HepG2 (cell line): ENCODE results near the gene DGKG. TPM values are rescaled to one million over a fixed set of nuclear protein-coding genes. Genes with fewer than 3 reads are reported as not detected.

ENCODE experiments used
- ARNTL ChIP-seq: sonication (generic); formaldehyde crosslinking; IDR thresholded peaks from 2 replicates; pipeline ENCODE4 v1.4.0; 2020; ENCODE audit warnings: mild to moderate bottlenecking, missing genetic modification reagents
- ATF7-NPFF ChIP-seq: sonication (generic); formaldehyde crosslinking; IDR thresholded peaks from 2 replicates; pipeline ENCODE4 v1.8.1; 2023; ENCODE audit warnings: mild to moderate bottlenecking, low read depth, missing genetic modification reagents, moderate library complexity
- DR1 ChIP-seq: sonication (generic); formaldehyde crosslinking; IDR thresholded peaks from 2 replicates; pipeline ENCODE4 v1.8.0; 2021; ENCODE audit warnings: mild to moderate bottlenecking, missing genetic modification reagents, inconsistent platforms
- ESRRA ChIP-seq: sonication (generic); formaldehyde crosslinking; IDR thresholded peaks from 2 replicates; pipeline ENCODE4 v1.5.1; 2020; ENCODE audit warnings: mild to moderate bottlenecking, low read depth, missing genetic modification reagents
- FOXP1 ChIP-seq, 2 experiments: fragments of 450-650 bp in 1 of 2; IDR thresholded peaks; 2 replicates each; pipeline ENCODE4 v1.6.1; 2017 to 2018; ENCODE audit warnings: antibody characterized with exemption in 1 of 2
- GATAD1 ChIP-seq: IDR thresholded peaks from 2 replicates; pipeline ENCODE4 v1.6.1; 2016; ENCODE audit warnings: missing genetic modification reagents, missing compliant biosample characterization
- HNRNPK ChIP-seq: fragments of 200-400 bp; formaldehyde crosslinking; IDR thresholded peaks from 2 replicates; pipeline ENCODE4 v1.6.1; 2018; ENCODE audit warnings: low read length, low read depth, moderate library complexity, mild to moderate bottlenecking; ENCODE audit not compliant: poor library complexity, severe bottlenecking
- HOXA3 ChIP-seq: sonication (generic); formaldehyde crosslinking; IDR thresholded peaks from 2 replicates; pipeline ENCODE4 v1.5.0; 2020; ENCODE audit warnings: missing genetic modification reagents
- KLF6 ChIP-seq: IDR thresholded peaks from 2 replicates; pipeline ENCODE4 v1.8.0; 2016; ENCODE audit warnings: missing biosample characterization, missing genetic modification reagents
- MZF1 ChIP-seq: sonication (generic); formaldehyde crosslinking; IDR thresholded peaks from 2 replicates; pipeline ENCODE4 v1.8.1; 2023; ENCODE audit warnings: mild to moderate bottlenecking, missing genetic modification reagents, borderline replicate concordance
- NFYB ChIP-seq: sonication (generic); formaldehyde crosslinking; IDR thresholded peaks from 2 replicates; pipeline ENCODE4 v1.4.0; 2020; ENCODE audit warnings: missing genetic modification reagents
- RBFOX2 ChIP-seq: fragments of 200-400 bp; formaldehyde crosslinking; IDR thresholded peaks from 2 replicates; pipeline ENCODE4 v1.6.1; 2017; ENCODE audit warnings: low read depth, mild to moderate bottlenecking, low read length
- SIN3A ChIP-seq: IDR thresholded peaks from 2 replicates; pipeline ENCODE4 v1.6.1; 2011; ENCODE audit warnings: low read depth, mild to moderate bottlenecking, control low read depth, low read length, borderline replicate concordance
- TGIF2 ChIP-seq: IDR thresholded peaks from 2 replicates; pipeline ENCODE4 v1.6.1; 2016; ENCODE audit warnings: control low read depth, missing compliant biosample characterization
- ZNF136 ChIP-seq: sonication (generic); formaldehyde crosslinking; IDR thresholded peaks from 2 replicates; pipeline ENCODE4 v1.8.1; 2022; ENCODE audit warnings: low read depth, mild to moderate bottlenecking, moderate library complexity, missing genetic modification reagents
- ZNF317 ChIP-seq: sonication (generic); formaldehyde crosslinking; IDR thresholded peaks from 2 replicates; pipeline ENCODE4 v1.5.0; 2020; ENCODE audit warnings: mild to moderate bottlenecking, missing genetic modification reagents
- ZNF543 ChIP-seq: sonication (generic); formaldehyde crosslinking; IDR thresholded peaks from 2 replicates; pipeline ENCODE4 v1.4.0; 2020; ENCODE audit warnings: mild to moderate bottlenecking, missing genetic modification reagents
- polyA plus RNA-seq, 8 experiments: library from polyadenylated mRNA; depleted of rRNA in 3 of 8; stranded (reverse) in 7 of 8; unstranded in 1 of 8; fragments of >200 nt; fragmentation: Illumina TruSeq in 4 of 8; extraction: Trizol in 4 of 8; gene quantifications; 2 replicates each; pipeline versions ENCODE4 v1.2.1 to v1.2.3, GENCODE V29; 2011 to 2016; ENCODE audit warnings: low read depth in 4 of 8, missing spikeins in 1 of 8, mixed read lengths in 1 of 8; ENCODE audit not compliant: insufficient read depth in 1 of 8
- total RNA-seq, 5 experiments: library from RNA; depleted of rRNA; stranded (reverse); fragments of >200 nt; fragmentation: Illumina TruSeq; extraction: Trizol; gene quantifications; 2 replicates each; pipeline ENCODE4 v1.2.3, GENCODE V29; 2016; ENCODE audit warnings: low read depth in 1 of 5
- TF ChIP-seq, protein P1 (sequence below): sonication (generic); formaldehyde crosslinking; IDR thresholded peaks from 2 replicates; pipeline ENCODE4 v1.4.0; 2020; ENCODE audit warnings: mild to moderate bottlenecking, missing genetic modification reagents
- TF ChIP-seq, protein P2 (sequence below): sonication (generic); formaldehyde crosslinking; IDR thresholded peaks from 2 replicates; pipeline ENCODE4 v1.4.0; 2020; ENCODE audit warnings: missing genetic modification reagents, borderline replicate concordance

The DGKG gene
- total and polyA plus RNA-seq, 2 of the 13 experiments (the other 11 are each of a cell fraction or from before 2014, with no cell fraction given): 3.8 to 6.2 TPM

DNA sequence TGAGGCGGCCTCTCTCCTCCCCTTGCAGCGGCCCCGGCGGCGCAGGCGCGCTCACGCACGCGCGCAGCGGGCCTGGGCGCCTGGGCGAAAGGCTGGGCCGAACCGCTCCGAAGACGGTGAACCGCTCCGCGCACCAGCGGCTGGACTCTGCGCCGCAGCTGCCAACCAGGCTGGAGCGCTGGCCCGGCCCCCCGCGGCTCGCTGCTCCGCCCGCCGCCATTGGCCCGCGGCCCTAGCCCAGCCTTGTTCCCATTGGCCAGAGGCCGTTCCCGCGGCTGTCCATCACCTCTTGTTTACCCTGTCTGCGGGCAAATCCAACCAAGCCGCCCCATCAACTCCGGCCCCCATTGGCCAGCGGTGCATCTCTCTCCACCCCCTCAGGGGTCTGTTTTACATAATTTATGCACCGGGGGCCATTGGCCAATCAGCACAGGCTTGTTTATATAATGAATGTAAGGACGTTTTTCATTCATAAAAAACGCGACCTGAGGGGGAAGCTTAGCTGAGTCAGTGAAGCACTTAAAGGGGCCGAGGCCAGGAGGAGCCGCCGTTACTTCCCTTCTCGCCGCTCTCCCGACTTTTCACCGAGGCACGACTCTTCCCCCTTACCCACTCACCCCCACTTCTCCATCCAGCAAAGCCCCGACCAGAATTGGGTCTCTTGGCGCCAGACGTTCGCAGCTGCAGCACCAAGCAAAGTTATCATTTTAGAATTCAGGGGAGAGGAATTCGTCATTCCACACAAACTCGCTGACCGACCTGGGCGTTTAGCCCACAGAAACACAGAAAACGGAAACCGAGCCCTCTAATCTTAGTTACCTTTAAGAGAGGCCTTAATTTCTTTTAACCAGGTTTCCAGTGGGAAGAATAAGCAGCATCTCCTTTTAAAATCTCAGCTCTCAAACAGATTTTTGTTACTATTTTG lies 252.8 kb downstream of the DGKG start, which contains the start of gene ETV5 (continued):
- TF ChIP-seq ZNF317 (CRISPR knock-in tag) (0 out of 2 replicates have a peak, but pooled peaks have one; percentile 49), NFYB (CRISPR knock-in tag) (peak; percentile 94), SIN3A (peak; percentile 43; the same call in 1 of the 2 replicates), HOXA3 (peak; percentile 75), ZNF136 (peak; percentile 58; the same call in 1 of the 2 replicates), TGIF2 (peak; percentile 38; the same call in 1 of the 2 replicates), ESRRA (CRISPR knock-in tag) (peak; percentile 40; the same call in 1 of the 2 replicates), FOXP1 (IDR thresholded peaks at IDR 0.05) (0 out of 2 replicates have a peak, but pooled peaks have one; percentile 32), FOXP1 (CRISPR knock-in tag; IDR thresholded peaks at IDR 0.05) (no peak), RBFOX2 (peak; percentile 97), KLF6 (peak; percentile 67; the same call in 1 of the 2 replicates), ARNTL (CRISPR knock-in tag) (peak; percentile 51; the same call in 1 of the 2 replicates), GATAD1 (peak; percentile 38; the same call in 1 of the 2 replicates), ATF7-NPFF (CRISPR knock-in tag) (peak; percentile 84; the same call in 1 of the 2 replicates), DR1 (CRISPR knock-in tag) (peak; percentile 42; the same call in 1 of the 2 replicates), HNRNPK (peak; percentile 74), MZF1 (CRISPR knock-in tag) (no peak), ZNF543 (CRISPR knock-in tag) (0 out of 2 replicates have a peak, but pooled peaks have one; percentile 69)
- TF ChIP-seq, protein P1, sequence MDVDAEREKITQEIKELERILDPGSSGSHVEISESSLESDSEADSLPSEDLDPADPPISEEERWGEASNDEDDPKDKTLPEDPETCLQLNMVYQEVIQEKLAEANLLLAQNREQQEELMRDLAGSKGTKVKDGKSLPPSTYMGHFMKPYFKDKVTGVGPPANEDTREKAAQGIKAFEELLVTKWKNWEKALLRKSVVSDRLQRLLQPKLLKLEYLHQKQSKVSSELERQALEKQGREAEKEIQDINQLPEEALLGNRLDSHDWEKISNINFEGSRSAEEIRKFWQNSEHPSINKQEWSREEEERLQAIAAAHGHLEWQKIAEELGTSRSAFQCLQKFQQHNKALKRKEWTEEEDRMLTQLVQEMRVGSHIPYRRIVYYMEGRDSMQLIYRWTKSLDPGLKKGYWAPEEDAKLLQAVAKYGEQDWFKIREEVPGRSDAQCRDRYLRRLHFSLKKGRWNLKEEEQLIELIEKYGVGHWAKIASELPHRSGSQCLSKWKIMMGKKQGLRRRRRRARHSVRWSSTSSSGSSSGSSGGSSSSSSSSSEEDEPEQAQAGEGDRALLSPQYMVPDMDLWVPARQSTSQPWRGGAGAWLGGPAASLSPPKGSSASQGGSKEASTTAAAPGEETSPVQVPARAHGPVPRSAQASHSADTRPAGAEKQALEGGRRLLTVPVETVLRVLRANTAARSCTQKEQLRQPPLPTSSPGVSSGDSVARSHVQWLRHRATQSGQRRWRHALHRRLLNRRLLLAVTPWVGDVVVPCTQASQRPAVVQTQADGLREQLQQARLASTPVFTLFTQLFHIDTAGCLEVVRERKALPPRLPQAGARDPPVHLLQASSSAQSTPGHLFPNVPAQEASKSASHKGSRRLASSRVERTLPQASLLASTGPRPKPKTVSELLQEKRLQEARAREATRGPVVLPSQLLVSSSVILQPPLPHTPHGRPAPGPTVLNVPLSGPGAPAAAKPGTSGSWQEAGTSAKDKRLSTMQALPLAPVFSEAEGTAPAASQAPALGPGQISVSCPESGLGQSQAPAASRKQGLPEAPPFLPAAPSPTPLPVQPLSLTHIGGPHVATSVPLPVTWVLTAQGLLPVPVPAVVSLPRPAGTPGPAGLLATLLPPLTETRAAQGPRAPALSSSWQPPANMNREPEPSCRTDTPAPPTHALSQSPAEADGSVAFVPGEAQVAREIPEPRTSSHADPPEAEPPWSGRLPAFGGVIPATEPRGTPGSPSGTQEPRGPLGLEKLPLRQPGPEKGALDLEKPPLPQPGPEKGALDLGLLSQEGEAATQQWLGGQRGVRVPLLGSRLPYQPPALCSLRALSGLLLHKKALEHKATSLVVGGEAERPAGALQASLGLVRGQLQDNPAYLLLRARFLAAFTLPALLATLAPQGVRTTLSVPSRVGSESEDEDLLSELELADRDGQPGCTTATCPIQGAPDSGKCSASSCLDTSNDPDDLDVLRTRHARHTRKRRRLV (CRISPR knock-in tag): peak; percentile 70; the same call in 1 of the 2 replicates
- TF ChIP-seq, protein P2, sequence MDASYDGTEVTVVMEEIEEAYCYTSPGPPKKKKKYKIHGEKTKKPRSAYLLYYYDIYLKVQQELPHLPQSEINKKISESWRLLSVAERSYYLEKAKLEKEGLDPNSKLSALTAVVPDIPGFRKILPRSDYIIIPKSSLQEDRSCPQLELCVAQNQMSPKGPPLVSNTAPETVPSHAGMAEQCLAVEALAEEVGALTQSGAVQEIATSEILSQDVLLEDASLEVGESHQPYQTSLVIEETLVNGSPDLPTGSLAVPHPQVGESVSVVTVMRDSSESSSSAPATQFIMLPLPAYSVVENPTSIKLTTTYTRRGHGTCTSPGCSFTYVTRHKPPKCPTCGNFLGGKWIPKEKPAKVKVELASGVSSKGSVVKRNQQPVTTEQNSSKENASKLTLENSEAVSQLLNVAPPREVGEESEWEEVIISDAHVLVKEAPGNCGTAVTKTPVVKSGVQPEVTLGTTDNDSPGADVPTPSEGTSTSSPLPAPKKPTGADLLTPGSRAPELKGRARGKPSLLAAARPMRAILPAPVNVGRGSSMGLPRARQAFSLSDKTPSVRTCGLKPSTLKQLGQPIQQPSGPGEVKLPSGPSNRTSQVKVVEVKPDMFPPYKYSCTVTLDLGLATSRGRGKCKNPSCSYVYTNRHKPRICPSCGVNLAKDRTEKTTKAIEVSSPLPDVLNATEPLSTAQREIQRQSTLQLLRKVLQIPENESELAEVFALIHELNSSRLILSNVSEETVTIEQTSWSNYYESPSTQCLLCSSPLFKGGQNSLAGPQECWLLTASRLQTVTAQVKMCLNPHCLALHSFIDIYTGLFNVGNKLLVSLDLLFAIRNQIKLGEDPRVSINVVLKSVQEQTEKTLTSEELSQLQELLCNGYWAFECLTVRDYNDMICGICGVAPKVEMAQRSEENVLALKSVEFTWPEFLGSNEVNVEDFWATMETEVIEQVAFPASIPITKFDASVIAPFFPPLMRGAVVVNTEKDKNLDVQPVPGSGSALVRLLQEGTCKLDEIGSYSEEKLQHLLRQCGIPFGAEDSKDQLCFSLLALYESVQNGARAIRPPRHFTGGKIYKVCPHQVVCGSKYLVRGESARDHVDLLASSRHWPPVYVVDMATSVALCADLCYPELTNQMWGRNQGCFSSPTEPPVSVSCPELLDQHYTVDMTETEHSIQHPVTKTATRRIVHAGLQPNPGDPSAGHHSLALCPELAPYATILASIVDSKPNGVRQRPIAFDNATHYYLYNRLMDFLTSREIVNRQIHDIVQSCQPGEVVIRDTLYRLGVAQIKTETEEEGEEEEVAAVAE: 0 out of 2 replicates have a peak, but pooled peaks have one; percentile 35
